ENCODE data around the gene SDK1. TPM values are rescaled to one million over a fixed set of nuclear protein-coding genes. Genes with fewer than 3 reads are reported as not detected.
A peak's percentile ranks its signal among the peaks of the same experiment; 100 is the strongest.

The SDK1 gene
- polyA plus RNA-seq, 2 of the 4 experiments (the other 2 are of a cell fraction): 0.12 to 0.28 TPM

DNA sequence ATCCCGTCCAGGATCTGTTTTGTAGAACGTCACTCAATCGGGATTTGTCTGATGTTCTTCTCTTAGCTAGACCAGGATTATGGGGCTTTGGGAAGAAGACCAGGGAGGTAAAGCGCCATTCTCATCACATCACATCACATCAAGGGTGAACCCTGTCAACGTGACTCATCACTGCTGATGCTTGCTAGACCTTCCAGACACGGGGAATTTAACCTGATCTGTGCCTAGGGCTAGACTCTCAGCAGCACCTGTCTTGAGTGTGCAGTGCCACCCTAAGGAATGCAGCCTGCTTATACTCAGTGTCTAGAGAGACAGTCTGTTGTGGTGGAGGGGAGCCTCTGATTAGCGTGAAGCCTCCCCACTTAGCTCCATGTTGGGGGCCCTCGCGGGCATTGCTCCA lies 702.5 kb downstream of the SDK1 start:
- ATAC-seq (no peak), DNase-seq (ENCODE audit: low read depth in 1 of 2, low spot score in 1 of 2) (no peak), FAIRE-seq (no peak)
- 54% methylated on average over 9 of the region's 9 CpGs for WGBS (ENCODE audit: missing lambda C conversion rate)
- H3K9me3 ChIP-seq: no peaks in the 10 kb centered on the region
- H3K4me3 ChIP-seq: no peak overlapping the region
- POLR2A ChIA-PET: no interaction called here
- no peak overlapping the region for H3K27ac ChIP-seq
- no peak overlapping the region for H3K4me2 ChIP-seq
- CTCF ChIA-PET: interaction anchor here (1.4 to 1.6 kb wide), 2 partner anchors 10 kb away, joined by 4 to 6 read pairs; no protein-coding TSS in a partner anchor
- TF ChIP-seq RCOR1 (IDR thresholded peaks at IDR 0.05; ENCODE audit: low read depth, low read length) (no peak), POLR2A (IDR thresholded peaks at IDR 0.05; ENCODE audit: low read length) (no peak), MAZ (IDR thresholded peaks at IDR 0.05; ENCODE audit: borderline replicate concordance, low read depth, low read length) (no peak), TFCP2L1 (CRISPR knock-in tag; IDR thresholded peaks at IDR 0.05) (no peak), RFX5 (IDR thresholded peaks at IDR 0.05) (no peak), KDM5A (IDR thresholded peaks at IDR 0.05) (no peak), CHD4 (IDR thresholded peaks at IDR 0.05; ENCODE audit: borderline replicate concordance) (no peak), NFE2L2 (conservative IDR thresholded peaks at IDR 0.05; ENCODE audit: low read length) (no peak), CEBPB (IDR thresholded peaks at IDR 0.05) (no peak), MAFK (IDR thresholded peaks at IDR 0.05; ENCODE audit: partially characterized antibody) (no peak), TP53 (CRISPR knock-in tag; IDR thresholded peaks at IDR 0.05) (no peak)
- TF ChIP-seq, protein P1, sequence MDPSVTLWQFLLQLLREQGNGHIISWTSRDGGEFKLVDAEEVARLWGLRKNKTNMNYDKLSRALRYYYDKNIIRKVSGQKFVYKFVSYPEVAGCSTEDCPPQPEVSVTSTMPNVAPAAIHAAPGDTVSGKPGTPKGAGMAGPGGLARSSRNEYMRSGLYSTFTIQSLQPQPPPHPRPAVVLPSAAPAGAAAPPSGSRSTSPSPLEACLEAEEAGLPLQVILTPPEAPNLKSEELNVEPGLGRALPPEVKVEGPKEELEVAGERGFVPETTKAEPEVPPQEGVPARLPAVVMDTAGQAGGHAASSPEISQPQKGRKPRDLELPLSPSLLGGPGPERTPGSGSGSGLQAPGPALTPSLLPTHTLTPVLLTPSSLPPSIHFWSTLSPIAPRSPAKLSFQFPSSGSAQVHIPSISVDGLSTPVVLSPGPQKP (IDR thresholded peaks at IDR 0.05; ENCODE audit: low read depth, low read length): no peak
- no peaks in the 10 kb centered on the region for H3K4me1 ChIP-seq

DNA sequence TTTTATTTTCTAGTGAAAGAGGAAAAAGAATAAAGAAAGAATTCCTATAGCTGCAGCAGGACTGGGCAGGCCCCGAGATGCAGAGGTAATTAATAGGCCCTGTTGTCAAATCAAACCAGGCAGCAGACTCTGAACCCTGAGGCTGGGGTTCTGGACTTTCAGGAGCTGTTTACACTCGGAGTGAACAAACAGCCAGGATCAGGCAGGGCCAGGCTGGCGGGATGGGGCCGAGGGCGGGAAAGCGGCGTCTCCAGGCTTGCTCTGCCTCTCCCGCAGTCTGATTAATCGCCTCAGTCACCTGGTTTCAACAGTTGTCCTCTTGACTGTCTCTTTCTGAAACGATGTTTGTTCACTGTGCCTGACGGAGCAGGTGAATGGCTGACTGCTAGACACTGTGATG lies 705.6 kb downstream of the SDK1 start:
- no peak for TF ChIP-seq ZSCAN20 (CRISPR knock-in tag; IDR thresholded peaks at IDR 0.05)
- TF ChIP-seq PHF8 (IDR thresholded peaks at IDR 0.05; ENCODE audit: borderline replicate concordance, low read depth): no peak
- no peak for TF ChIP-seq ZC3H11A (IDR thresholded peaks at IDR 0.05)
- no peak for TF ChIP-seq KDM5A (IDR thresholded peaks at IDR 0.05)
- TF ChIP-seq RARB (CRISPR knock-in tag; IDR thresholded peaks at IDR 0.05): no peak
- no peak for TF ChIP-seq TP53 (CRISPR knock-in tag; IDR thresholded peaks at IDR 0.05)
- no peak for TF ChIP-seq CHD4 (IDR thresholded peaks at IDR 0.05; ENCODE audit: borderline replicate concordance)
- TF ChIP-seq, protein P2, sequence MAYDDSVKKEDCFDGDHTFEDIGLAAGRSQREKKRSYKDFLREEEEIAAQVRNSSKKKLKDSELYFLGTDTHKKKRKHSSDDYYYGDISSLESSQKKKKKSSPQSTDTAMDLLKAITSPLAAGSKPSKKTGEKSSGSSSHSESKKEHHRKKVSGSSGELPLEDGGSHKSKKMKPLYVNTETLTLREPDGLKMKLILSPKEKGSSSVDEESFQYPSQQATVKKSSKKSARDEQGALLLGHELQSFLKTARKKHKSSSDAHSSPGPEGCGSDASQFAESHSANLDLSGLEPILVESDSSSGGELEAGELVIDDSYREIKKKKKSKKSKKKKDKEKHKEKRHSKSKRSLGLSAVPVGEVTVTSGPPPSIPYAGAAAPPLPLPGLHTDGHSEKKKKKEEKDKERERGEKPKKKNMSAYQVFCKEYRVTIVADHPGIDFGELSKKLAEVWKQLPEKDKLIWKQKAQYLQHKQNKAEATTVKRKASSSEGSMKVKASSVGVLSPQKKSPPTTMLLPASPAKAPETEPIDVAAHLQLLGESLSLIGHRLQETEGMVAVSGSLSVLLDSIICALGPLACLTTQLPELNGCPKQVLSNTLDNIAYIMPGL (CRISPR knock-in tag; IDR thresholded peaks at IDR 0.05; ENCODE audit: borderline replicate concordance): no peak
- no peak for TF ChIP-seq EHMT2 (IDR thresholded peaks at IDR 0.05; ENCODE audit: low read depth)
- no peak for TF ChIP-seq CBX8 (IDR thresholded peaks at IDR 0.05)
- Histone ChIP-seq H3K4me2 (peak overlapping the region; percentile 39; the same call in 1 of the 3 replicates), H3K27ac (no peak overlapping the region), H3K9me3 (no peaks in the 10 kb centered on the region), H3K4me1 (no peaks in the 10 kb centered on the region), H3K4me3 (no peak overlapping the region)
- ChIA-PET CTCF (no interaction called here), POLR2A (no interaction called here)
- 58% methylated on average over 11 of the region's 11 CpGs for WGBS (ENCODE audit: missing lambda C conversion rate)
- no peak for FAIRE-seq
- no peak for DNase-seq (ENCODE audit: low read depth in 1 of 2, low spot score in 1 of 2)
- no peak for ATAC-seq

DNA sequence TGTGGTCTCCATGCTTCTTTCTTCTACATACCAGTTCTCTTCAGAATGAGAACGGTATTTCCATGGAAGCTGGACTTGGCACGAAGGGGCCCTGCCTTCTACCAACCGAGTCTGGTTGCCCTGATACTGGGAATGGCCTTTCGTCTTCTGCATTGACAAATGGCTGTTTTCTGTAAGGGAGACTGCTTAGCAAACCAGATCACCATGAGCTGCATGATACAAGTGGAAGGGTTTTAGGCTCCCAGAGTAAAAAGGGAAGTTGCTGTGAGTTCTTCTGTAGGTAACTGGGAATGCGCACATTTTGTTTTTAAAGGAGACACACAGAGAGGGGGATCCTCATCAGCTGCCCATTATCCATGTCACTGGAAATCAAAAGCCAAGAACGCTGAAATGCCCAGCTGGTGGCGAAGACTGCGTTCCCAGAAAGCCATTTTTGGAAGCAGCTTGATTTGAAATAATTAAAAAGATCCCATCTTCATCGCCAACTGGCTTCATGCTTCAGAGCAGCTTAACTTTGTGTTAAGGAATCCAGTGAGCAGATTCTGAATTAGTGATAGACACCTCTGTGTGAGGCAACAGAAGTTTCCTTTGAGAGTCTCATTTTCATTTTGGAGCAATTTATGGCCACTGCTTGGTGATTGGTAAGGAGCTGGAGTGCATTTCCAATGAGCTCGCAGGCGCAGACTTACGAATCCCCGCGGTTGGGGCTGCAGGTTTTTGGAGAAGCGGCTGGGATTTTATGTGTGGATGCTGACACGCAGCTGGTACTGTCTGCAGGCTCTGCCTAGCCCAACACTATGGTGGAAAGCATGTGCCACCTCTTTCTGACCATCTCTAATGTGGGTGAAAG lies 708.4 kb downstream of the SDK1 start:
- FAIRE-seq (no peak), ATAC-seq (no peak), DNase-seq (ENCODE audit: low read depth in 1 of 2, low spot score in 1 of 2) (no peak)
- Histone ChIP-seq H3K9me3 (no peaks in the 10 kb centered on the region), H3K4me1 (no peaks in the 10 kb centered on the region), H3K27ac (no peak overlapping the region), H3K4me2 (no peak overlapping the region), H3K4me3 (no peak overlapping the region)
- 51% methylated on average over 16 of the region's 16 CpGs for WGBS (ENCODE audit: missing lambda C conversion rate)
- CTCF ChIA-PET: interaction anchor here (1.0 to 2.1 kb wide), 2 partner anchors 8 to 94 kb away, joined by 3 to 4 read pairs; no protein-coding TSS in a partner anchor
- POLR2A ChIA-PET: no interaction called here
- TF ChIP-seq, protein P1 (IDR thresholded peaks at IDR 0.05; ENCODE audit: low read depth, low read length): no peak
- TF ChIP-seq GATA3 (IDR thresholded peaks at IDR 0.05; ENCODE audit: borderline replicate concordance) (no peak), SREBF2 (IDR thresholded peaks at IDR 0.05) (no peak), FOSL2 (IDR thresholded peaks at IDR 0.05) (no peak), FOSL2 (CRISPR knock-in tag; IDR thresholded peaks at IDR 0.05) (no peak), HDAC2 (IDR thresholded peaks at IDR 0.05) (no peak), FOSB (CRISPR knock-in tag; IDR thresholded peaks at IDR 0.05) (no peak), RARB (CRISPR knock-in tag; IDR thresholded peaks at IDR 0.05) (no peak), RAD21 (conservative IDR thresholded peaks at IDR 0.05 in 1 of 2, IDR thresholded peaks at IDR 0.05 in 1 of 2) (no peak), BCL3 (IDR thresholded peaks at IDR 0.05) (no peak), BHLHE40 (IDR thresholded peaks at IDR 0.05; ENCODE audit: low read depth, low read length) (no peak), HOXB13 (CRISPR knock-in tag; IDR thresholded peaks at IDR 0.05; ENCODE audit: low read depth) (no peak)
- TF ChIP-seq, protein P3, sequence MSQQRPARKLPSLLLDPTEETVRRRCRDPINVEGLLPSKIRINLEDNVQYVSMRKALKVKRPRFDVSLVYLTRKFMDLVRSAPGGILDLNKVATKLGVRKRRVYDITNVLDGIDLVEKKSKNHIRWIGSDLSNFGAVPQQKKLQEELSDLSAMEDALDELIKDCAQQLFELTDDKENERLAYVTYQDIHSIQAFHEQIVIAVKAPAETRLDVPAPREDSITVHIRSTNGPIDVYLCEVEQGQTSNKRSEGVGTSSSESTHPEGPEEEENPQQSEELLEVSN (IDR thresholded peaks at IDR 0.05; ENCODE audit: borderline replicate concordance, low read depth): no peak

All from A549 (cell line).